Pancreas (tissue), 10 donors: ENCODE data around the gene MEF2C. TPM values are rescaled to one million over a fixed set of nuclear protein-coding genes. Genes with fewer than 3 reads are reported as not detected.

Experiments
- ATAC-seq, 4 donors: fragments of 200-7000 bp; cut with Tn5 transposase; one replicate each; pipeline versions ENCODE4 v1.8.0 to v1.9.1; 2020; ENCODE audit warnings: mild to moderate bottlenecking in 4 of 4, moderate library complexity in 4 of 4
- DNase-seq, 6 donors: peaks; one replicate each; pipeline ENCODE4 v3.0.0-alpha.2; 2020
- FAIRE-seq: peaks from 2 replicates; lab custom pipeline; 2012; peaks lifted over from hg19 to GRCh38; lab: Jason Lieb, UNC
- H3K27ac ChIP-seq, 4 donors: fragments of 200-600 bp; sonication (generic); 1 replicate in 3 of 4; 2 replicates in 1 of 4; pipeline versions ENCODE4 v1.5.0 to v1.8.0; 2020
- H3K27me3 ChIP-seq, 4 donors: fragments of 200-600 bp; one replicate each; pipeline ENCODE4 v1.8.0; 2021
- H3K36me3 ChIP-seq, 3 donors: fragments of 200-600 bp; sonication (generic) in 1 of 3; one replicate each; pipeline versions ENCODE4 v1.5.0 to v1.8.0; 2020 to 2021
- H3K4me1 ChIP-seq, 3 donors: fragments of 200-600 bp; one replicate each; pipeline ENCODE4 v1.8.0; 2021
- H3K4me3 ChIP-seq, 4 donors: fragments of 200-600 bp; sonication (generic) in 2 of 4; one replicate each; pipeline versions ENCODE4 v1.5.0 to v1.8.0; 2020 to 2021
- H3K9me3 ChIP-seq, 4 donors: fragments of 200-600 bp; one replicate each; pipeline ENCODE4 v1.8.0; 2021
- WGBS, 2 donors: extraction: QIAGEN DNeasy Blood & Tissue Kit; methylation state at CpG; one replicate each; pipeline ENCODE4 v1.1.7; 2013; 5-methylcytosine and 5-hydroxymethylcytosine counted together
- intact Hi-C, 3 donors: fragments of 100-400 bp; cut with DNase I; formaldehyde crosslinking; loops; one replicate each; pipeline versions ENCODE4 v1.11.1 to v1.14.2; 2022
- polyA plus RNA-seq, 2 donors: library from polyadenylated mRNA; stranded (reverse); fragments of 200-250 nt; gene quantifications; one replicate each; pipeline ENCODE4 v1.2.3, GENCODE V29; 2013
- total RNA-seq, 6 donors: library from RNA; stranded (reverse); fragmentation: NEBNext Ultra II Directional in 4 of 6; extraction: Animal tissue kit (Norgen Biotek cat#: 25700) in 4 of 6; gene quantifications; one replicate each; pipeline versions ENCODE4 v1.2.1 to v1.2.4, GENCODE V29; 2021 to 2023
- TF ChIP-seq, protein P1 (sequence below), 4 donors: fragments of 200-600 bp; sonication (generic) in 3 of 4; IDR thresholded peaks; one replicate each; pipeline versions ENCODE4 v1.5.0 to v1.8.0; 2021; ENCODE audit warnings: antibody characterized with exemption in 4 of 4
- donor health status: healthy with polysubstance abuse.
- donor health status: DM: no; HTN: no; CAD: no; lungs with moderate emphysema.
- donor health status: DM: no; HTN: no; CAD: no.
- donor health status: control.
- donor health status: control.
- donor health status: Bipolar disorder and iron deficiency.
- donor health status: DM: yes; HTN: yes; CAD: no.
- donor health status: DM: no; HTN: no; CAD: no.
- donor health status: DM: no; HTN: no; CAD: no.
- donor health status: DM: yes; HTN: yes; CAD: no.

Gene MEF2C
- total and polyA plus RNA-seq, 8 donors, result 1.5 to 19.9 (median 4.8) TPM

DNA sequence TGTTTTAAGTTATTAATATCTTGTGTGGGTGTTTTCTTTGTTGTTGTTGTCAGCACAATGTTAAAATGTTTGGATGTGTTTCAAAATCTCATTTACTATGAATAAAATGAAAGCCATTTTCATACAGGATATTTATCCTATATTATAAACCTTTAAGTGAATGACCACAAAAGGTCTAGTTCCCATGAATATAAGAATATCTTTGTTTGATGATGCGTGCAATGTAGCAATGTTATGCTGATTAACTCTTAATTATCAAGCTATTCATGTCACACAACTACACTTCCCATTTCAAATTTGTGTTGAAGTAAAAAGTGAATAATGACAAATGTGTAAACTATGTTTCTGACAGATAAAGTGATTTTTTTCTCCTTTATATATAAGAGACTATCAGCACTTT, 59.8 kb downstream of the MEF2C start:
- no peak for FAIRE-seq
- H3K27ac ChIP-seq, result no peak overlapping the region
- no peaks in the 10 kb centered on the region for H3K36me3 ChIP-seq
- no peak overlapping the region for H3K4me3 ChIP-seq
- TF ChIP-seq, protein P1, sequence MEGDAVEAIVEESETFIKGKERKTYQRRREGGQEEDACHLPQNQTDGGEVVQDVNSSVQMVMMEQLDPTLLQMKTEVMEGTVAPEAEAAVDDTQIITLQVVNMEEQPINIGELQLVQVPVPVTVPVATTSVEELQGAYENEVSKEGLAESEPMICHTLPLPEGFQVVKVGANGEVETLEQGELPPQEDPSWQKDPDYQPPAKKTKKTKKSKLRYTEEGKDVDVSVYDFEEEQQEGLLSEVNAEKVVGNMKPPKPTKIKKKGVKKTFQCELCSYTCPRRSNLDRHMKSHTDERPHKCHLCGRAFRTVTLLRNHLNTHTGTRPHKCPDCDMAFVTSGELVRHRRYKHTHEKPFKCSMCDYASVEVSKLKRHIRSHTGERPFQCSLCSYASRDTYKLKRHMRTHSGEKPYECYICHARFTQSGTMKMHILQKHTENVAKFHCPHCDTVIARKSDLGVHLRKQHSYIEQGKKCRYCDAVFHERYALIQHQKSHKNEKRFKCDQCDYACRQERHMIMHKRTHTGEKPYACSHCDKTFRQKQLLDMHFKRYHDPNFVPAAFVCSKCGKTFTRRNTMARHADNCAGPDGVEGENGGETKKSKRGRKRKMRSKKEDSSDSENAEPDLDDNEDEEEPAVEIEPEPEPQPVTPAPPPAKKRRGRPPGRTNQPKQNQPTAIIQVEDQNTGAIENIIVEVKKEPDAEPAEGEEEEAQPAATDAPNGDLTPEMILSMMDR (IDR thresholded peaks at IDR 0.05), result no peak
- intact Hi-C loops, result no loop called here
- H3K9me3 ChIP-seq, result no peaks in the 10 kb centered on the region
- H3K4me1 ChIP-seq, result peaks cover 4 to 11% (median 9%) of the 10 kb centered on the region in 3 donors
- no peak for DNase-seq
- ATAC-seq, result no peak
- no peaks in the 10 kb centered on the region for H3K27me3 ChIP-seq
- 82 to 84% methylated on average over 1 of the region's 1 CpG for WGBS, 2 donors

DNA sequence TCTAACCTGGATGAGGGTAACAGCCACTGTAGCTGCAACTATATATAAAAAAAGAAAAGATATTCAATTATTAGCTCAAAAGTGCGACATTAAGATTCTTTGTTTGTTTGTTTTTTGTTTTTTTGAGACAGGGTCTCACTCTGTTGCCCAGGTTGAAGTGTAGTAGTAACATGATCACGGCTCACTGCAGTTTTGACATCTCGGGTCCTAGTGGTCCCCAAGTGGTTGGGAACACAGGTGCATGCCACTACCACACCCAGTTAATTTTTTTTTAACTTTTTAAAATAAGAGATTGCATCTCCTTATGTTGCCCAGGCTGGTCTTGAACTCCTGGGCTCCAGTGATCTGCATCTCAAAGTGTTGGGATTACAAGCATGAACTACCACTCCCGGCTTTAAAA, 61.8 kb downstream of the MEF2C start:
- TF ChIP-seq, protein P1 (IDR thresholded peaks at IDR 0.05), result no peak
- 91 to 97% methylated on average over 4 of the region's 4 CpGs for WGBS, 2 donors
- FAIRE-seq (no peak), DNase-seq (no peak), ATAC-seq (no peak)
- H3K4me3 ChIP-seq, result no peak overlapping the region
- H3K27ac ChIP-seq, result no peak overlapping the region
- H3K36me3 ChIP-seq, result no peaks in the 10 kb centered on the region
- intact Hi-C loops, result no loop called here
- no peaks in the 10 kb centered on the region for H3K9me3 ChIP-seq
- peaks cover 4 to 11% (median 6%) of the 10 kb centered on the region in 3 donors for H3K4me1 ChIP-seq
- H3K27me3 ChIP-seq, result no peaks in the 10 kb centered on the region

DNA sequence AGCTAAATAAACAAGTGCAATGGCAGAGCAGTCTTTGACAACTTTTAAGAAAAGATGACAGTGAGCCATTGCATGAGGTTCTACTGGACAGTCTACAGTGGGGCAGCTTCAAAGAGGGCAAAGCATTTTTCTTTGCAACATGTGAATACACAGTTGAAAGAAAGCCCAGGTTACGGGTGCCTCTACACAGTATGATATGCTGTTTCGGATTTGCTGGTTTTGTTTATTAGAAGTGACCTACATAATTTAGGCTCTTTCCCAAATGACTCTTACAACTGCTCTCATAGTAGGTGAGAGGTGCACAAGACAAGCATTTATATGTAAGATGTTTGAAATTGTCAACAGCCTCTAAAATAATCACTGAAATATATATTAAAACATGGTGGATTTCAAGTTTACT, 62.4 kb downstream of the MEF2C start:
- Histone ChIP-seq H3K27me3 (no peaks in the 10 kb centered on the region), H3K36me3 (no peaks in the 10 kb centered on the region), H3K4me3 (no peak overlapping the region), H3K4me1 (peaks cover 4 to 11% (median 6%) of the 10 kb centered on the region in 3 donors), H3K27ac (no peak overlapping the region), H3K9me3 (no peaks in the 10 kb centered on the region)
- TF ChIP-seq, protein P1 (IDR thresholded peaks at IDR 0.05), result no peak
- ATAC-seq (no peak), FAIRE-seq (no peak), DNase-seq (no peak)
- WGBS, 2 donors, result 85 to 94% methylated on average over 2 of the region's 2 CpGs
- intact Hi-C loops, result no loop called here

DNA sequence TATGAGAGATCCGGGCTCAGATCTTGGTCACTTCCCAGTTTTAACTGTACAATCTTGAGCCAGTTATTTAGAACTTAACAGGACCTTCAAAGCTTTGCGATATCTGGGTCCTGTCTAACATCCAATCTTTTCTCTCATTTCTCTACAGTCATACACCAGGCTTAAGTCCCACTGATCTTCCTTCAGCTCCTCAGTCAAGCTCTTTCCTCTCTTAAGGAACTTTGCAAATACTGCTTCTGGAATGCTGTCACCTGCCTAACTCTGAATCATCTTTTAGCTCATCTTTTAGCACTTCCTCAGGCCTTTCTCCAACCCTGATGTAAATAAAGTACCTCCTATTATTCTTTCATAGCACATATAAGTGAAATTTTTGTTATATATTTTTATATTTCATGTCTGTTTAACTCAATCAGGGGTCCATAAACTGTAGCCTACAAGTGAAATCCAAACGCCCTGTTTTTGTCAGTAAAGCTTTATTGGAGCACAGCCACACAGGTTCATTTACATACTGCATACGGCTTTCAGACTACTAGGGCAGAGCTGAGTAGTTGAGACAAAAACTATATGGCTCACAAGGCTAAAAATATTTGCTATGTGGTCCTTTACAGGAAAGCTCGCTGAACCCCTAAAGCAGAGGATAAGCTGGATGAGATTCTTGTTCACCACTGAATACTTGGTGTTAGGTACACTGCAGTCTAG, 63.5 kb downstream of the MEF2C start:
- no peak for ATAC-seq
- Histone ChIP-seq H3K4me1 (peaks cover 0 to 6% (median 2%) of the 10 kb centered on the region in 3 donors), H3K36me3 (no peaks in the 10 kb centered on the region), H3K27me3 (no peaks in the 10 kb centered on the region), H3K4me3 (no peak overlapping the region), H3K9me3 (no peaks in the 10 kb centered on the region), H3K27ac (no peak overlapping the region)
- TF ChIP-seq, protein P1 (IDR thresholded peaks at IDR 0.05), result no peak
- DNase-seq, result no peak
- no peak for FAIRE-seq
- 84 to 85% methylated on average over 5 of the region's 5 CpGs for WGBS, 2 donors
- intact Hi-C loops, result no loop called here

DNA sequence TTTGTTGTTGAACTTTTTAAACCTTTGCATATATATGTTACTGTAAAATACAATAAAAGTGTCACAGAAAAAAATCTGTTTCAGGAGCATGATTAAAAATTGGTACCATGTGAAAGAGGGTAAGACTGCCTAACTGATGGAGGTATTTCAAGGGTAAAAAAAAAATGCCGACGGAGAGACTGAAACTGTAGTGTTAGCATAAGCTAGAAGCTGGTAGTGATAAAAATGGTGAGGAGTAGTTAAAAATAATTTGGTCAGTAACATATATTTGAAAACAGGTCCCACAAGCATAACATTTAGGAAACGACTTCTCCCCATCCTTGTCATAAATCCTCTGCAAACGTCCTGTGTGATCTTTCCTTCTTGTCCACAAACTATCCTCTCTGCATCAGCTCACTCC, 64.7 kb downstream of the MEF2C start:
- Histone ChIP-seq H3K36me3 (no peaks in the 10 kb centered on the region), H3K4me1 (no peaks in the 10 kb centered on the region), H3K27me3 (no peaks in the 10 kb centered on the region), H3K9me3 (no peaks in the 10 kb centered on the region), H3K27ac (no peak overlapping the region), H3K4me3 (no peak overlapping the region)
- WGBS, 2 donors, result 66 to 71% methylated on average over 4 of the region's 4 CpGs
- DNase-seq (no peak), FAIRE-seq (no peak), ATAC-seq (no peak)
- intact Hi-C loops, result no loop called here
- TF ChIP-seq, protein P1 (IDR thresholded peaks at IDR 0.05), result no peak
